ENCODE data around the gene CTSH. TPM values are rescaled to one million over a fixed set of nuclear protein-coding genes. Genes with fewer than 3 reads are reported as not detected.

CTSH gene
- total and polyA plus RNA-seq, 2 donors (not counting 1 experiment from before 2014, with no cell fraction given): 5.3 to 6.9 TPM

DNA sequence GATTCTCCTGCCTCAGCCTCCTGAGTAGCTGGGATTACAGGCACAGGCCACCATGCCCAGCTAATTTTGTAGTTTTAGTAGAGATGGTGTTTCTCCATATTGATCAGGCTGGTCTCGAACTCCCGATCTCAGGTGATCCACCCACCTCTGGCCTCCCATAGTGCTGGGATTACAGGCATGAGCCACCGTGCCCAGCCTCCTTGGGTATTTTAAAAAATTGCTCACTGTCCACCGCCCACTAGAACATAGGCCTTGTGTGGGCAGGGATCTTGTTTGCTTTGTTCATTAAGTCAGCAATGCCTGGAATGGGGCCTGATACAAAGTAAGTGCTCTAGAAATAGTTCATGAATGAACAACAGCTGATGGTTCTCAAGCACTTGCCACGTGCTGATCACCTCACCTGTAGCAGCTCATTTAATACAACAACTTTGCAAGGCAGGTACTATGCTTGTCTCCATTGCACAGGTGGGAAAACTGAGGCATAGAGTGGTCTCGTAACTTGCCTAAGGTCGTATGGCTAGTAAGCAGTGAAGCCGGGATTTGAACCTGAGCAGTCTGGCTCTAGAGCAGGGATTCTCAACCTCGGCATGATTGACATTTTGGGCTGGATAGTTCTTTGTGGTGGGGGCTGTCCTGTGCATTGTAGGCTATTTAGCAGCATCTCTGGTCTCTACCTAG is 12.7 kb upstream of the CTSH start:
- no peaks in the 10 kb centered on the region for H3K36me3 ChIP-seq (ENCODE audit: control insufficient read depth, insufficient read depth, low read length)
- H3K27me3 ChIP-seq (ENCODE audit: control insufficient read depth, insufficient read depth, low read length): peaks cover 2% of the 10 kb centered on the region
- TF ChIP-seq, protein P1, sequence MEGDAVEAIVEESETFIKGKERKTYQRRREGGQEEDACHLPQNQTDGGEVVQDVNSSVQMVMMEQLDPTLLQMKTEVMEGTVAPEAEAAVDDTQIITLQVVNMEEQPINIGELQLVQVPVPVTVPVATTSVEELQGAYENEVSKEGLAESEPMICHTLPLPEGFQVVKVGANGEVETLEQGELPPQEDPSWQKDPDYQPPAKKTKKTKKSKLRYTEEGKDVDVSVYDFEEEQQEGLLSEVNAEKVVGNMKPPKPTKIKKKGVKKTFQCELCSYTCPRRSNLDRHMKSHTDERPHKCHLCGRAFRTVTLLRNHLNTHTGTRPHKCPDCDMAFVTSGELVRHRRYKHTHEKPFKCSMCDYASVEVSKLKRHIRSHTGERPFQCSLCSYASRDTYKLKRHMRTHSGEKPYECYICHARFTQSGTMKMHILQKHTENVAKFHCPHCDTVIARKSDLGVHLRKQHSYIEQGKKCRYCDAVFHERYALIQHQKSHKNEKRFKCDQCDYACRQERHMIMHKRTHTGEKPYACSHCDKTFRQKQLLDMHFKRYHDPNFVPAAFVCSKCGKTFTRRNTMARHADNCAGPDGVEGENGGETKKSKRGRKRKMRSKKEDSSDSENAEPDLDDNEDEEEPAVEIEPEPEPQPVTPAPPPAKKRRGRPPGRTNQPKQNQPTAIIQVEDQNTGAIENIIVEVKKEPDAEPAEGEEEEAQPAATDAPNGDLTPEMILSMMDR (conservative IDR thresholded peaks at IDR 0.05 in 1 of 2, IDR thresholded peaks at IDR 0.05 in 1 of 2; ENCODE audit: low read depth in 1 of 2, low read length in 2 of 2): no peak
- TF ChIP-seq EZH2 (IDR thresholded peaks at IDR 0.05; ENCODE audit: low read length, missing control alignments): no peak
- H3K9me3 ChIP-seq (ENCODE audit: control insufficient read depth, insufficient read depth, low read depth, low read length): no peaks in the 10 kb centered on the region
- H4K20me1 ChIP-seq (ENCODE audit: control insufficient read depth, extremely low read depth, insufficient read depth, low read length): no peaks in the 10 kb centered on the region
- DNase-seq (ENCODE audit: low read depth in 2 of 2): no peak
- no peaks in the 10 kb centered on the region for H3K79me2 ChIP-seq (ENCODE audit: control insufficient read depth, insufficient read depth, low read length)
- no peak overlapping the region for H3K9ac ChIP-seq (ENCODE audit: insufficient read depth, low read length)
- H2AFZ ChIP-seq (ENCODE audit: low read length): no peak overlapping the region
- no peak overlapping the region for H3K27ac ChIP-seq (ENCODE audit: insufficient read depth, low read length)
- no peak overlapping the region for H3K4me3 ChIP-seq (replicated peaks in 1 of 4; ENCODE audit: control extremely low read depth in 1 of 4, insufficient read depth in 1 of 4, low read depth in 3 of 4, low read length in 4 of 4)
- no peak overlapping the region for H3K4me2 ChIP-seq (ENCODE audit: extremely low read depth, insufficient read depth, low read length)
- H3K4me1 ChIP-seq (ENCODE audit: control insufficient read depth, extremely low read depth, insufficient read depth, low read length): no peaks in the 10 kb centered on the region

DNA sequence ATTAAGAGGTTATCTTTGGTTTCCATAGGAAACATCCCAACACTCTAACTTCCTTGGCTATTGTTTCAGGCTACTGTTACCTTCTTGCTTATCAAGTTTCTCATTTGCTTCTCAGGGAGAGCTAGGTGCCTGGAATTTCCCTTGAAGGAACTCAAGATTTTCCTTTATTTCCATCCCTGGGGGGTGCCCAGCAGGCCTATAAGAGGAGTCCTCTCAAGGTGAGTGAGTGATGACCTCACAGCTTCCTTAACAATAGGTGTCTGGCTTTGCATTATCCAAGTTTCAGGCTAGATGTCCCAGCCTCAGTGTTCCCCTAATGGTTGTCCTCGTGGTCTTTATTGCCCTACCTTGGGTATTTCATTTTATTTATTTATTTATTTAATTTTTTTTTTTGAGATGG is 12.1 kb upstream of the CTSH start:
- no peaks in the 10 kb centered on the region for H3K36me3 ChIP-seq (ENCODE audit: control insufficient read depth, insufficient read depth, low read length)
- H3K4me1 ChIP-seq (ENCODE audit: control insufficient read depth, extremely low read depth, insufficient read depth, low read length): no peaks in the 10 kb centered on the region
- no peak overlapping the region for H3K9ac ChIP-seq (ENCODE audit: insufficient read depth, low read length)
- H3K27ac ChIP-seq (ENCODE audit: insufficient read depth, low read length): no peak overlapping the region
- TF ChIP-seq EZH2 (IDR thresholded peaks at IDR 0.05; ENCODE audit: low read length, missing control alignments): no peak
- TF ChIP-seq, protein P1 (conservative IDR thresholded peaks at IDR 0.05 in 1 of 2, IDR thresholded peaks at IDR 0.05 in 1 of 2; ENCODE audit: low read depth in 1 of 2, low read length in 2 of 2): no peak
- no peak for DNase-seq (ENCODE audit: low read depth in 2 of 2)
- H3K4me2 ChIP-seq (ENCODE audit: extremely low read depth, insufficient read depth, low read length): no peak overlapping the region
- peaks cover 2% of the 10 kb centered on the region for H3K27me3 ChIP-seq (ENCODE audit: control insufficient read depth, insufficient read depth, low read length)
- H2AFZ ChIP-seq (ENCODE audit: low read length): no peak overlapping the region
- H3K4me3 ChIP-seq (replicated peaks in 1 of 4; ENCODE audit: control extremely low read depth in 1 of 4, insufficient read depth in 1 of 4, low read depth in 3 of 4, low read length in 4 of 4): no peak overlapping the region
- H4K20me1 ChIP-seq (ENCODE audit: control insufficient read depth, extremely low read depth, insufficient read depth, low read length): no peaks in the 10 kb centered on the region
- no peaks in the 10 kb centered on the region for H3K9me3 ChIP-seq (ENCODE audit: control insufficient read depth, insufficient read depth, low read depth, low read length)
- H3K79me2 ChIP-seq (ENCODE audit: control insufficient read depth, insufficient read depth, low read length): no peaks in the 10 kb centered on the region

DNA sequence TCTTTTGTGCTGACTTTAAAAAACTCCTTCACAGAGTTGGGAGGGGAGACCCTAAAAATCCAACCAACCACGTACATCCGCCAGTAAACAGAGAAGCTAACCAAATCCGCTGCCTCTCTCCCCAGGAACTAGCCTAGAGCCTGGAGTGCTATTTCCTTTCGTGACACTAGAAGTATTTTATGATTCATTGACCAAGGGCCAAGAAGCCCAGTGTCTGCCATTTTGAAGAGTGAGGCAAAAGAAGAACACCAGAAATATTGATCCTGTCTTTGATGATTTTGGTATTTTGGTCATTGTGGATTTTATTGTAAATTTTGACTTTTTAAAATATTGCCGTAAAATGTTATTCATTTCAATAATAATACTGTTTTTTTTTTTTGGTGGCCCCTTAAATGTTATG is 10.5 kb upstream of the CTSH start:
- H3K4me3 ChIP-seq (replicated peaks in 1 of 4; ENCODE audit: control extremely low read depth in 1 of 4, insufficient read depth in 1 of 4, low read depth in 3 of 4, low read length in 4 of 4): no peak overlapping the region
- no peaks in the 10 kb centered on the region for H4K20me1 ChIP-seq (ENCODE audit: control insufficient read depth, extremely low read depth, insufficient read depth, low read length)
- H3K79me2 ChIP-seq (ENCODE audit: control insufficient read depth, insufficient read depth, low read length): no peaks in the 10 kb centered on the region
- no peaks in the 10 kb centered on the region for H3K9me3 ChIP-seq (ENCODE audit: control insufficient read depth, insufficient read depth, low read depth, low read length)
- H3K4me2 ChIP-seq (ENCODE audit: extremely low read depth, insufficient read depth, low read length): no peak overlapping the region
- TF ChIP-seq EZH2 (IDR thresholded peaks at IDR 0.05; ENCODE audit: low read length, missing control alignments): no peak
- TF ChIP-seq, protein P1 (conservative IDR thresholded peaks at IDR 0.05 in 1 of 2, IDR thresholded peaks at IDR 0.05 in 1 of 2; ENCODE audit: low read depth in 1 of 2, low read length in 2 of 2): no peak
- DNase-seq (ENCODE audit: low read depth in 2 of 2): no peak
- no peak overlapping the region for H2AFZ ChIP-seq (ENCODE audit: low read length)
- H3K36me3 ChIP-seq (ENCODE audit: control insufficient read depth, insufficient read depth, low read length): no peaks in the 10 kb centered on the region
- H3K9ac ChIP-seq (ENCODE audit: insufficient read depth, low read length): no peak overlapping the region
- peaks cover 2% of the 10 kb centered on the region for H3K27me3 ChIP-seq (ENCODE audit: control insufficient read depth, insufficient read depth, low read length)
- no peak overlapping the region for H3K27ac ChIP-seq (ENCODE audit: insufficient read depth, low read length)
- H3K4me1 ChIP-seq (ENCODE audit: control insufficient read depth, extremely low read depth, insufficient read depth, low read length): no peaks in the 10 kb centered on the region
